ENCODE measurements around the gene ZBTB45.
"Not testable (repeated sequence)": the region's sequence is repeated elsewhere in the genome, so short reads cannot be mapped to it uniquely, and the experiment has no call there.

Gene ZBTB45

GRCh38 chr19:58509731-58510083 is 9.9 kb downstream of the ZBTB45 start:
- DNase-seq = no peak

- DNase-seq = not testable (repeated sequence)
Measured at GRCh38 chr19:58507602-58508223, 11.9 kb downstream of the ZBTB45 start.

- no peak for DNase-seq
Measured at GRCh38 chr19:58500242-58500641, 19.4 kb downstream of the ZBTB45 start.

GRCh38 chr19:58499021-58499927 is 20.3 kb downstream of the ZBTB45 start:
- peak; percentile 99 to 100 for DNase-seq

GRCh38 chr19:58498316-58499020 is 21.1 kb downstream of the ZBTB45 start:
- no peak for DNase-seq

- DNase-seq = no peak
Measured at GRCh38 chr19:58497634-58498170, 21.9 kb downstream of the ZBTB45 start.

GRCh38 chr19:58492265-58492664 is 27.3 kb downstream of the ZBTB45 start:
- DNase-seq = no peak

- no peak for DNase-seq
Measured at GRCh38 chr19:58491393-58491792, 28.2 kb downstream of the ZBTB45 start.

- DNase-seq = not testable (repeated sequence)
Measured at GRCh38 chr19:58484349-58484748, 35.3 kb downstream of the ZBTB45 start.

GRCh38 chr19:58483776-58484175 is 35.8 kb downstream of the ZBTB45 start:
- no peak for DNase-seq

GRCh38 chr19:58482372-58482771 is 37.2 kb downstream of the ZBTB45 start:
- DNase-seq = no peak

GRCh38 chr19:58480831-58481230 is 38.8 kb downstream of the ZBTB45 start:
- no peak for DNase-seq

- no peak for DNase-seq
Measured at GRCh38 chr19:58480481-58480830, 39.2 kb downstream of the ZBTB45 start.

- DNase-seq = no peak
Measured at GRCh38 chr19:58479736-58480480, 39.7 kb downstream of the ZBTB45 start.

- no peak for DNase-seq
Measured at GRCh38 chr19:58479303-58479702, 40.3 kb downstream of the ZBTB45 start.

GRCh38 chr19:58477871-58478270 is 41.7 kb downstream of the ZBTB45 start:
- no peak for DNase-seq

- DNase-seq = no peak
Measured at GRCh38 chr19:58477130-58477529, 42.5 kb downstream of the ZBTB45 start.

GRCh38 chr19:58476498-58477015 is 43.1 kb downstream of the ZBTB45 start:
- no peak for DNase-seq

GRCh38 chr19:58475714-58476497 is 43.7 kb downstream of the ZBTB45 start, which contains the start of gene ZNF446:
ZNF446 (plus strand) TSS chr19:58476352; CDS start chr19:58477219, 867 bp downstream.
- DNase-seq = peak; percentile 87 to 89

- no peak for DNase-seq
Measured at GRCh38 chr19:58474997-58475713, 44.5 kb downstream of the ZBTB45 start.
